ENCODE data around the gene HES2.
"Not testable (repeated sequence)": the region's sequence is repeated elsewhere in the genome, so short reads cannot be mapped to it uniquely, and the experiment has no call there.

The HES2 gene

DNA sequence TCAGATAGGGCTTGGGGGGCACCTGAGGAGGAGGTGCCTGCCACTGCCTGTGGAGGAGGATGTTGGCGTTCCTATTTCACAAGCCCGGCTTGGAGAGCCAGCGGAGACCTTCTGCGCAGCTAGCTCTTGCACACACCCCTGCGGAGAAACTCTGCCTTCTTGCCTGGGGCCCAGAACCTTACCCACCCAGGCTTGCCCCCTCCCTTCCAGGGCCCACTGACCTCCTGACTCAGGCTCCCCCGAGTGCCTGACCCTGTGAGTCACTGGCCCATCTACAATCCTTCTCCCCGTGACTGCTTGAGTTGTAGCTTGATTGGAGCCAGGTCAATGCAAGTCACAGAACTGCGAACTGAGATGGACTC, 3.4 kb downstream of the HES2 start:
- no peak for DNase-seq

DNA sequence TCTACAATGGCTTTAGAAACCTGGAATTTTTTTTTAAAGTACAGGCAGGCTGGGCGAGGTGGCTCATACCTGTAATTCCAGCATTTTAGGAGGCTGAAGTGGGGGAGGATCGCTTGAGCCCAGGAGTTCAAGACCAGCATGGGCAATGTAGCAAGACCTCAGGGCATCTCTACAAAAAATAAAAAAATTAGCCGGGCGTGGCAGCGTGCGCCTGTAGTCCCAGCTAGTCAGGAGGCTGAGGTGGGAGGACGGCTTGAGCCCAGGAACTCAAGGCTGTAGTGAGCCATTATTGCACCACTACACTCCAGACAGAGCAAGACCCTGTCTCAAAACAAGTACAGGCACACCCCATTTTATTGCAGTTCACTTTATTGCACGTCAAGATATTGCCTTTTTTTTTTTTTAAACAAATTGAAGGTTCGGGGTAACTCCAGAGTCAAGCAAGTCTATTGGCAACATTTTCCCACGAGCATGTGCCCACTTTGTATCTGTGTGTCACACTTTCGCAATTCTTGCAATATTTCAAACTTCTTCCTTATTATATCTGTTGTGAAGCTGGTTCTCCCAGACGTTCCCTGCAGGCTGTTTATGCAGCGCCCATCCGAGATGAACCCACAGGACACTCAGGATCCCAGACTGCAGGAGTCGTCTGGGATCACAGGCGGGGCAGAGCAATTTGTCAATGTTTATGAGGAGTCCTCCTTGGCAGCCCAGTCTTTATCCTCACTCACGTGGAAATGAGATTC, 4.7 kb downstream of the HES2 start:
- no peak for DNase-seq

DNA sequence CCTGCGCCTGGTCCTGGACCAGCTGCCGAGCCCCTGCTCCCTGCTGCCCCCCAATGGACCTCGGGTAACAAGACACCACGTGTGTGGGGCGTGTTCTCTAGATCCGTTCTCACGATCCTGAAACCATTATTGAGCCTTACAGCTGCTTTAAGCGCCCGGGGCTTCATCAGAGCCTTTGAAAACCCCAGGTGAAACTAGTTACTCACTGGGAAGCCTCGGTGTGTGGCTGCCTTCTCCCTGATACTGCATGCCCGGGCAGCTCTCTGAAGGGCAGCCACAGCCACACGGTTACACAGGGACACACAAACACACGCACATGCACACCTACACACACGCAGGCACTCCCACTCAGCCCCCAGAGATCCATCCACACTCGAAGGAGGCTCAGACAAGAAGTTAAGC, 5.3 kb downstream of the HES2 start:
- no peak for DNase-seq

DNA sequence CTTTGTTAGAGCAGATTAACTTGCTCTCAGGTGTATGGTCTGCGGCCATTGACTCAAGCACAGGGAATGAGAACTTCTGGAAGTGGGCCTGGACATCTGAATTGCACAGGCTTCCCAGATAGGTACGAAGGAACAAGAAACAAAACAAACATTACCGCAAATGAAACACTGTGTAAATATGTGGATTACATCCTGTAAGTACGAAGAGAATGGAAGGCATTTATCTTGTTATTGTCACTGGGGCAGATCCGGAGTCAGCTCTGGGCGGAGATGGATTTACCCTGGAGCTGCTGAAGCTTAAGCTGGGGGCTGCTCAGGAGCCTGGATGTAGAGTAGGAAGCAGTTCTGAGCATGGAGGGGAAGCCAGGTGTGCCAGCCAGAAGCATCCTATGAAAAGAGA, 6.8 kb downstream of the HES2 start:
- DNase-seq: no peak

DNA sequence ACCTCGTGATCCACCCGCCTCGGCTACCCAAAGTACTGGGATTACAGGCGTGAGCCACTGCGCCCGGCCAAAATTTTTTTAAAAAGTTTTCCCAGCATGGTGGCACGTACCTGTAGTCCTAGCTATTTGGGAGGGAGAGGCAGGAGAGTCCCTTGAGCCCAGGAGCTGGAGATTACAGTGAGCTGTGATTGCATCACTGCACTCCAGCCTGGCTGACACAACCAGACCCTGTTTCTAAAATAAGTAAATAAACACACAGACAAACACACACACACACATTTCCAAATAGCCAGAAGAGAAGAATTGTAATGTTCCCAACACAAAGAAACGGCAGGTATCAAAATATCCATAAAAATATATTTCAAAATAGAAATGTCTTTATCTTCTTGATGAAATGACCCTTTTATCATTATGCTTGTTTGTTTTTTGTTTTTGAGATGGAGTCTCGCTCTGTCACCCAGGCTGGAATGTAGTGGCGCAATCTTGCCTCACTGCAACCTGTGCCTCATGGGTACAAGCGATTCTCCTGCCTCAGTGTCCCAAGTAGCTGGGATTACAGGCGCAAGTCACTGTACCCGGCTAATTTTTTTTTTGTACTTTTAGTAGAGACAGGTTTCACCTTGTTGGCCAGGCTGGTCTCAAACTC, 9.3 kb downstream of the HES2 start:
- DNase-seq: no peak

DNA sequence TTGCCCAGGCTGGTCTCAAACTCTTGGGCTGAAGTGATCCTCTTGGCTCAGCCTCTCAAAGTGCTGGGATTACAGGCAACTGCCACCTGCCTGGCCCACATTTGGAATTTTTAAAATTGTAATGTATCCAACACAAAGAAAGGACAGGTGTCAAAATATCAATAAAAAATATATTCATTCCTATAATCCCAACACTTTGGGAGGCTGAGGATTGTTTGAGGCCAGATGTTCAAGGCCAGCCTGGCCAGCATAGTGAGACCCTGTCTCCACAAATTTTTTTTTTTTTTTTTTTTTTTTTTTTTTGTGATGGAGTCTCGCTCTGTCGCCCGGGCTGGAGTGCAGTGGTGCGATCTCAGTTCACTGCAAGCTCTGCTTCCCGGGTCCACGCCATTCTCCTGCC, 10.0 kb downstream of the HES2 start:
- no peak for DNase-seq

DNA sequence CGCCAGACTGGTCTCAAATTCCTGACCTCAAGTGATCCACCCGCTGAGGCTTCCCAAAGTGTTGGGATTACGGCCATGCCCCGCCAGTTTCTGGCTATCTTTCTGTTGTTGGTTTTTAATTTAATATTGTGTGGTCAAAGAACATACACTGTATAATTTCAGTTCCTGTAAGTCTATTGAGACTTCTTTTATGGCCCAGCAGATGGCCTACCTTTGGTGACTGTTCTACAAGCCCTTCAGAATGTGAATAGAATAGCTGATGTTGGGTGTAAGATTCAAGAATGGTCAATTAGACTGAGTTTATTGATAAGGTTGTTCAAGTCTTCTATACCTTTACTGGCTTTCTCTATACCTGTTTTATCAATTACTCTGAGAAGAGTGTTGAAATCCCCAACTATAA, 10.7 kb downstream of the HES2 start:
- DNase-seq: no peak

DNA sequence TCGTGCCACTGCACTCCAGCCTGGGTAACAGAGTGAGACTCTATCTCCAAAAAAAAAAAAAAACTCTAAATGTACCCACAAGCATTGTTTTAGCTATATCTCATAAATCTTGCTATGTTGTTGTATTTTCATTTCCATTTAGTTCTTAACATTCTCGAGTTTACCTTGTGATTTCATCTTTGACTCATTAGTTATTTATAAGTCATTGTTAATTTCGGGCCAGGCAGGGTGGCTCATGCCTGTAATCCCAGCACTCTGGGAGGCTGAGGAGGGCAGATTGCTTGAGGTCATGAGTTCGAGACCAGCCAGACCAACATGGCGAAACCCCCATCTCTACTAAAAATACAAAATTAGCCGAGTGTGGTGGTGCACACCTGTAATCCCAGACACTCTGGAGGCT, 11.7 kb downstream of the HES2 start:
- no peak for DNase-seq

DNA sequence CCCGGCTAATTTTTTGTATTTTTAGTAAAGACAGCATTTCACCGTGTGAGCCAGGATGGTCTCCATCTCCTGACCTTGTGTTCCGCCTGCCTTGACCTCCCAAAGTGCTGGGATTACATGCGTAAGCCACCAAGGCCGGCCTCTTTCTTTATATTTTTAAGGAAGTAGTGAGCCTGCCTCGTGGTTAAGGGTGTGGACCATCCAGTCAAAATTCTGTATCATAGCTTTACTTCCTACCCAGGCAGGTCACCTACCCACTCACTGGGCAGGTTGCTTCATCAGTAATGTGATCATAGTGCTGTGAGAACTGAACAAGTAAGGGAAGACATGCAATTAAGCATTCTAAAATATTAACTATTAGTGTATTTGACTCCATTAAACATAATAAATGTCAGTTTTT, 18.0 kb downstream of the HES2 start:
- no peak for DNase-seq

DNA sequence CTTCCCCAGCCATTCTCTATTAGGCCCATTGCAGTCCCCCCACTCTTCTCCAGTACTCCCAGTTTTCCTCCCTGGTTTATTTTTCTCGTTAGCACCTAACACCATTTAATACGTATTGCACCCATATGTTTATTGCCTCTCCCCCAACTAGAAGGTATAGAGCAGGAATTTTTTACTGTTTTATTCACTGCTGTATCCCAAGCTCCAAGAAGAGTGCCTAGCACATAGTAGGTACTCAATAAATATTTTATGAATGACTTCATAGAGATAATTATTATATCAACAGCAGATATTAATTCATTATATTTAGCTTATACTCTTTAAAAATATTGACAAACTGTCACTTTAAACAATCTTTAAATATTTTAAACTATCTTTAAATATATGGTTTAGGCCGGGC, 20.4 kb downstream of the HES2 start:
- no peak for DNase-seq

DNA sequence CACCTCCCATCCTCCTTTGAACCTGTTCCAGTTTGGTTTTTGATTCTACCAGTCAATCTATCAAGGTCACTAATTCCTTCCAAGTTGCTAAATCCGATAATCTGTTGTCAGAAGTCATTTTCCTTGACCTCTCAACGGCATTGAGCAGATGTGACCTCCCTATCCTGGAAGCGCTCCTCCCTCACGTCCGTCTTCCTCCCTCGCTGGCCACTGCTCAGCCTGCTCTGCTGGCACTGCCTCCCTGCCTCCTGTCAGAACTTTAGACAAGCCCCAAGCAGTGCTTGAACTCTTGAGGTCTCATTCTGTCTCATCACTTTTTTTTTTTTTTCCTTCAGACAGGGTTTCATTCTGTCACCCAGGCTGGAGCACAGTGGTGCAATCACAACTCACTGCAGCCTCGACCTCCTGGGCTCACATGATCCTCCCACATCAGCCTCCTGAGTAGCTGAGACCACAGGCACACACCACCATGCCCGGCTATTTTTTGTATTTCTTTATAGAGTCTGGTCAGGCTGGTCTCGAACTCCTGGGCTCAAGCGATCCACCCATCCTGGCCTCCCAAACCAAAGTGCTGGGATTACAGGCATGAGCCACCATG, 21.8 kb downstream of the HES2 start:
- DNase-seq: no peak

DNA sequence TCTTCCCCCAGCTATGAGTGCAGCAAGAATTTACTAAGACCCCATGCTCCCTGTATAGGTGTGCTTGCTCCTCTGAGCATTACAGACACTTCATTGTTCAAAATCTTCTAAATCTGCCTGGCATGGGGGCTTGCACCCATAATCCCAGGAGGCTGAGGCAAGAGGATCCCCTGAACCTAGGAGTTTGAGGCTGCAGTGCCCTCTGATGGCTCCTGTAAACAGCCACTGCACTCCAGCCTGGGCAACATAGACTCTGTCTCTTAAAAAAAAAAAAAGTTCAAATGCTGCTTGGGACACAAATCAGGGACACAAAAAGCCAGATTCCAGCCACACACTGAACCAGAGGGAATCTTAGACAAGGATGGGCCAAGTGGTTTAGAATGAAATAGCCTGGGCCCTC, 22.7 kb downstream of the HES2 start:
- no peak for DNase-seq

DNA sequence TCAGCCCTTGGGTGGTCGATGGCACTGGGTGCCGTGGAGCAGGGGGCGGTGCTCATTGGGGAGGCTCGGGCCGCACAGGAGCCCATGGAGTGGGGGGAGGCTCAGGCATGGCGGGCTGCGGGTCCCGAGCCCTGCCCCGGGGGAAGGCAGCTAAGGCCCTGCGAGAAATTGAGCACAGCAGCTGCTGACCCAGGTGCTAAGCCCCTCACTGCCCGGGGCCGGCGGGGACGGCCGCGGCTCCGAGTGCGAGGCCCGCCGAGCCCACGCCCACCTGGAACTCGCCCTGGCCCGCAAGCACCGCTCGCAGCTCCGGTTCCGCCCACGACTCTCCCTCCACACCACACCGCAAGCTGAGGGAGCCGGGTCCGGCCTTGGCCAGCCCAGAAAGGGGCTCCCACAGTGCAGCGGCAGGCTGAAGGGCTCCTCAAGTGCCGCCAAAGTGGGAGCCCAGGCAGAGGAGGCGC, 23.9 kb downstream of the HES2 start:
- not testable (repeated sequence) for DNase-seq

DNA sequence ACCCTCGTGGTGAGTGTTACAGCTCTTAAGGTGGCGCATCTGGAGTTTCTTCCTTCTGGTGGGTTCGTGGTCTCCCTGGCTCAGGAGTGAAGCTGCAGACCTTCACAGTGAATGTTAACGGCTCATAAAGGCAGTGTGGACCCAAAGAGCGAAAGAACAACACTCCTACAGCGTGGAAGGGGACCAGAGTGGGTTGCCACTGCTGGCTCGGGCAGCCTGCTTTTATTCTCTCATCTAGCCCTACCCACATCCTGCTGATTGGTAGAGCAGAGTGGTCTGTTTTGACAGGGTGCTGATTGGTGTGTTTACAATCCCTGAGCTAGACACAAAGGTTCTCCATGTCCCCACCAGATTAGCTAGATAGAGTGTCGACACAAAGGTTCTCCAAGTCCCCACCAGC, 24.6 kb downstream of the HES2 start:
- DNase-seq: not testable (repeated sequence)

DNA sequence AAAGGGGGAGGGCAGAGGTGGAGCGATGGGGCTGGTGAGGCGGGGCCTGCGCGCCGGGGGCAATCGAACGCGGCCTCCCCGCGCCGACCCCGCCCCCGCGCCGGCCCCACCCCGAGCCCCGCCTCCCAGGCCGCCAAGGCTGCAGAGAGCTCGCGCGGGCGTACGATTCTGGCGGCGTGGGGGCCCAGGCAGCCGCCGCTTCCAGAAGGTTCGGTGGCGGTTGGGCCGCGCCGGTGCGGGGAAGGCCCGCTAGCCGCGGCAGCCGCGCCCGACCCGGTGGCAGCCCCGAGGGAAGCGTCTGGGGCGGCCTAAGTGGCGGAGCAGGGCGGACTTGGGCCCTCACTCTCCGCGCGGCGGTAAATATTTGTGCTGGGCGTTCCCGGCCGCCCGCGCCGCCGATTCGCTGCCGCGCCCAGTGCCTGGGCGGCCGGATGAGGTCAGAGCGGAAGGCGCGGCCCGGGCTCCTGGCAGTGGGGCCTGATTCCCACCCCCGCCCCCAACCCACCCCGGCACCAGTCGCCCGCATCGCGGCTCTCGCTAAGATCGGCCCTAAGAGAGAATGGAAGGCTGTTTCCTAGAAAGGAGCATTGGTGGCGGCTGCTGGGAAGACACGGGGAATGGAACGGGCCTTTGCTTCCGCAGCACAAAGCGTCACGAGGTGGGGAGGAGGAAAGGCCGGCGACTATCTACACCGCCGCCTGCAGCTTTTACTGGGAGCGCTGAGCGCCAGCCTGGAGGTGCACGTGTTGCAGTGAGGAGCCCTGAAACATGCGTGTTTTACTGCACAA, 26.1 kb downstream of the HES2 start, which contains the start of gene ACOT7:
Gene ACOT7, minus strand, starts transcription at position 368 of the 788 bp plus-strand sequence. CDS start 368 bp downstream, outside the sequence.
- DNase-seq: peak; percentile 86

DNA sequence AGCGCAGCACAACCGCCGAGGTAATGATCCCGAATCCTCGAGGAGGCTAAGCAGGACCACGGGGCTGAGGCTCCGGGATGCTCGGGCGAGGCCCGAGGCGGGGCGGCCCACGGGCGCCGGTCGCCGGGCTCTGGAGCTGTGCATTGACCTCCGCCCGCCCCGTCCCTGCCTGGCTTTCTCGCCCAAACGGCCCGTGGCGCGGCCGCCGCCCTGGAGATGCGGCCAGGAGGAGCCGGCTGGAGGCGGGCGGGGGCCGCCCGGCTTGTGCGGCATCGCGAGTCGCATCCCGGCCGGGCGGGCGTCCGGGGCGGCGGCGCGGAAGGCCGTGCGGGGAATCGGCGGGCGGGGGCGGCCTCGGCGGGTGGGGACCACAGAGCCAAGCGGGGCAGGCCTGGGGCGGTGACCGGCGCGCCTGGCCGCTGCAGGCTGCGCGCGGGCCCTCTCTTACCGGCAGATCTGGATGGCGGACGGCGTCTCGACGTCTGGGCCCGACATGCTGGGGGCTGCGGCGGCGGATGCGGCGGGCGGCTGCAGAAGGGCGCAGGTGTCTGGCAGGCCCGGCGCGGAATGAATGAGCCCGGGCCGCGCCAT, 26.8 kb downstream of the HES2 start:
- DNase-seq: no peak

DNA sequence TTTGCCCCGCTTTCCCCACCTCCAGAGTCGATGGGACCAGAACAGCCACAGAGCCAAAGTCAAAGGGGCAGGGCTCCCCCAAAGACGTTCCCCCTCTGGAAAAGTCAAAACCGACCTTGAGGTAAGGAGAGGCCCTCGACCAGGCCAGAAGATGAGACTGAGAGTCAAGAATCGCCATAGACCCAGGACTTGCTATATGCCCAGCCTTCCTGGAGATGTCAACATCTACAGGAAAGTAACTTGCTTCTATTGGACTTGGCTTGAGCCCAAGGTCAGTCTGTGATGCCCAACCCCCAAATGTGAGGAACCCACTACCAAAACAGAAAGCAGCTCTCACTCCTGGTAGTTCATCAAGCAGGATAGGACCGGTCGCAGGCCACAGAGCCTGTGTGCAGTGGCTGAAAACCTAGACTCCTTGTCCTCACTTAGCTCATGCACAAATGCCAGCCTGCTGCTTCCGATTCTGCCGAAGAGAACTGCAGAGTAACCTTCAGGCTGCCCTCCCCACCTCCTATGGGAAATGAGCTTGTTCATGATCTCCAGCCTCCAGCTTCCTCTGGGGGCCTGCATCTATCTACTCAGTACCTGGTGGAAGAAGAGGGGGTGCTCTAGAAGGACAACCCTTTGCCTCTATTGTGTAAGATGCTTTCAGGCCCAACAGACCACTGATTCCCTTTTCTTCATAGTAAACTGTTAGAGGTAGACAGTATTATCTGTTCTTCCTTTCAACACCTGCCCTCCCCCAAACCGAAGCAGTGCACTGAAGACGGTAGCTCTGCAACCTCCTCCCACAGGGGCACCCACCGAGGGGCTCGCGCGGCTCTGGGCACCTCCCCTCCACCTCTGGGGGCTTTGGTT, 27.5 kb downstream of the HES2 start:
- no peak for DNase-seq

DNA sequence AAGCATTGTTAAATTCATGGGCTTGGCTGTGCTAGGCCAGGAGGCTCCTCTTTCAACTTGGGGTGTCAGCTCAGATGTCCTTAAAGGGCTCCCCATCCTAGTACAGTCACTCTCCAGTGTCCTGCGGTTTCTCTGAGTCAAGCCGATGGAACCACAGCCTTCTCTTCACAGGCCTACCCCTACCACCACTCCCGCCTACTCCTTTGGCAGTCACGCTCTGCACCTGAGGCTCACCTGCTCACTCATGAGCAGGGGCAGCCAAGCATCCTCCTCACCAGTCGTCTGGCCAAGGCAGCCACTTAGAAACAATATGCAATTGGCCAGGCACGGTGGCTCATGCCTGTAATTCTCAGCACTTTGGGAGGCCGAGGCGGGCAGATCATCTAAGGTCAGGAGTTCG, 29.7 kb downstream of the HES2 start:
- no peak for DNase-seq

DNA sequence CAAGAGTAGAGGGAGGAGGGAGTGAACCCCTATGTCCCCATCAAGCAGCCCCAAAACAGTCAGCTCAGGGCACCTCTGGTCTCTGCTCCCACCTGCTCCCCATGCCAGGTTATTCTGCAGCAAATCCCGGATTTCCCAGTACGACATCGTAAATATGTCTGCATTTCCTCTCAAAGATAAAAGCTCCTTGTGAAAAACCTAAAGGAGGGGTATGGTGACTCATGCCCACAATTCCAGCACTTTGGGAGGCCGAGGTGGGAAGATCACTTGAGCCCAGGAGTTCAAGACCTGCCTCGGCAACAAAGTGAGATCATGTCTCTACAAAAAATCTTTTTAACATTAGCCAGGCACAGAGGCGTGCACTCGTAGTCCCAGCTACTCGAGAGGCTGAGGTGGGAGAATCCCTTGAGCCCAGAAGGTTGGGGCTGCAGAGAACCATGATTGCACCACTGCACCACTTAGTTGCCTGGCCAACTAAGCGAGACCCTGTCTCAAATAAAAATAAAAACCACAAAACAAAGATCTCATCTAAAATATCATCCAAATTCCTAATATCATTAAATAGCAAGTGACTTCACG, 33.3 kb downstream of the HES2 start:
- DNase-seq: no peak

DNA sequence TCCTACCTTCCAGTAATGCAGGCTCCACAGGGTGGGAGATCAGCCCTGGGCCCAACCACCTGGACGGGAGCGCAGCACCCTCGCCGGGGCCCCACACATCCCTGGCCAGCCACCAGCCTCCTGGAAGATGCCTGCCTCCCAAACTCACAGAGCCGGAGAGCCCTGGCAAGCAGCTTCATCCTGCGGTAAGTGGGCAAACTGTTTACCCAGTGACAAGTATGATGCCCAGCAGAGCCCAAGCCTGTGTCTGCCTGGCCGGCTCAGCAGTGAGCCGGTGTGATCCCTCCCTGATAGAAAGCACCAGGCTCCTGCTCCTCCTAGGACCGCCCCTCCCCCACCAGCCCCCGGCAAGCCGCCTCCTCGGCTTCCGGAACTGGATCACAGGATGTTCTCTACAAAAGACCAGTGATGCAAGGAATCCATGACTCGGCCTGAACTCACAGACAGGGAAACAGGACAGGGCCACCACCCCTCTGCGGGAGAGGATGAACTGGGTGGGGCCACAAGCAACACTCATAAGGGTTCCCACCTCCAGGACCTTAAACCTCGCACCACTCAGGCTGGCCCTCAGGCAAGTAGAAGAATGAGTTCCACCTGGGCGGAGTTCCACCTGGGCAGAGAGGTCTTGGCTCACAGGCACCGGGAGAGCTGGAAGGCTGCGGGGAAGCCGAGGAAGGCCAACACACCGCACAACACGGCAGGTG, 34.1 kb downstream of the HES2 start:
- DNase-seq: no peak

DNA sequence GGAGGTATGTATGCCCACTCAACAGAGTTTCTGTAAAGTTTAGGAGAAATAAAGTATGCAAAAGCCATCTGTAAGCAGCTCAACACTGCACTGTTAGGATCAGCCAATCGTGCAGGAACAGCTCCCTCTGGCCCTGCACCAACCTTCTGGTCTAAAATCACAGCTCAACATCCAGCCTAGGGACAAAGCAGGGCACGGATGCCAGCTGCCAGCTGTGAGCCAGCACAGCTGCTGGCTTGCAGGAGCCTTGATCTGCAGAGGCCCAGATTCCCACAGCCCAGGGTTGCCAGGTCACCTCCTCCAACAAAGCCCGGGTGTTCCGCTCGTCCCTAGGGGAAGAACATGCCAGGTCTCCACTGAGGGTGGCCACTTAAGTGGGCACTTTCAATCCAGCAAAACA, 34.8 kb downstream of the HES2 start:
- no peak for DNase-seq

Measured in activated T-cell treated with anti-CD3 and anti-CD28 coated beads for 4 hours (primary cell).